Measurements from ENCODE around the gene UBQLN1. TPM values are rescaled to one million over a fixed set of nuclear protein-coding genes. Genes with fewer than 3 reads are reported as not detected.
"Not testable (repeated sequence)": the region's sequence is repeated elsewhere in the genome, so short reads cannot be mapped to it uniquely, and the experiment has no call there.

UBQLN1 gene
- total and polyA plus RNA-seq, 7 experiments from 2014 or later, result 71.8 to 139 (median 111) TPM

DNA sequence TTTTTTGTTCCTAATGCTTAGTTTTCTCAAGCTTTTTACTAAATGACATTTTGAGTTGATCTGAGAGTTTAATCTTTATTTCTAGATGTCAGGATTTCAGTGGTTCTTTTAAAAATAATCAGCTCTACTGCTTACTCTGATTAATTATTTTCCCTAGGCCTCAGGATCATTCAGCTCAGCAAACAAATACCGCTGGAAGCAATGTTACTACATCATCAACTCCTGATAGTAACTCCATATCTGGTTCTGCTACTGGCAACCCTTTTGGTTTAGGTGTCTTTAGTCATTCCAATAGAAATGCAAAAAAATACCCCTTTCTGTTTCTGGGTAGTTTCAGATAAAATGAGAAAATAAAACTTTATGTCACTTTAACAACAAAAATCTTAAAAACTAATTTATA lies 90.5 kb downstream of the UBQLN1 start:
- no peaks in the 10 kb centered on the region for H3K4me1 ChIP-seq (ENCODE audit: control insufficient read depth in 2 of 2, insufficient read depth in 2 of 2, low read length in 2 of 2)
- Mint-ChIP-seq H3K27me3 (peaks cover 0 to 21% (median 4%) of the 10 kb centered on the region in 5 donors), H3K27ac (no peak overlapping the region), H3K4me1 (peaks cover under 1 to 13% (median 10%) of the 10 kb centered on the region in 7 donors), H3K9me3 (peaks cover 0 to 2% (median 0%) of the 10 kb centered on the region in 11 donors), H3K36me3 (no peaks in the 10 kb centered on the region), H3K4me3 (no peak overlapping the region)
- intact Hi-C loops (cut with micrococcal nuclease), result no loop called here
- H3K9me3 ChIP-seq (ENCODE audit: control insufficient read depth in 2 of 3, low read length in 3 of 3), result no peaks in the 10 kb centered on the region
- no peak for DNase-seq
- H3K27me3 ChIP-seq (ENCODE audit: control insufficient read depth in 2 of 2, insufficient read depth in 2 of 2, low read length in 2 of 2), result no peaks in the 10 kb centered on the region
- H3K36me3 ChIP-seq (ENCODE audit: control insufficient read depth in 2 of 3, insufficient read depth in 3 of 3, low read length in 3 of 3), result no peaks in the 10 kb centered on the region
- no peak for ATAC-seq
- ChIA-PET CTCF (interaction anchor here (1.5 kb wide), 1 partner anchor 32 kb away, joined by 5 read pairs; no protein-coding TSS in a partner anchor), POLR2A (interaction anchor here (0.6 kb wide), 1 partner anchor 23 kb away, joined by 4 read pairs; no protein-coding TSS in a partner anchor)
- H3K4me3 ChIP-seq (ENCODE audit: low read length), result no peak overlapping the region
- no peak overlapping the region for H3K27ac ChIP-seq (ENCODE audit: low read depth, low read length)

GRCh38 chr9:83613298-83613697 lies 94.5 kb downstream of the UBQLN1 start:
- H3K4me3 Mint-ChIP-seq, H3K36me3 Mint-ChIP-seq, CTCF ChIA-PET: not testable (repeated sequence)

More at GRCh38 chr9:83613298-83613697, 94.5 kb downstream of the UBQLN1 start:
- H3K9me3 Mint-ChIP-seq; H3K36me3 ChIP-seq (ENCODE audit: control insufficient read depth in 2 of 3, insufficient read depth in 3 of 3, low read length in 3 of 3); H3K4me1 ChIP-seq (ENCODE audit: control insufficient read depth in 2 of 2, insufficient read depth in 2 of 2, low read length in 2 of 2); POLR2A ChIA-PET; H3K27ac Mint-ChIP-seq; intact Hi-C loops (cut with micrococcal nuclease); ATAC-seq; H3K27me3 ChIP-seq (ENCODE audit: control insufficient read depth in 2 of 2, insufficient read depth in 2 of 2, low read length in 2 of 2); H3K4me3 ChIP-seq (ENCODE audit: low read length); H3K27ac ChIP-seq (ENCODE audit: low read depth, low read length); DNase-seq; H3K9me3 ChIP-seq (ENCODE audit: control insufficient read depth in 2 of 3, low read length in 3 of 3); H3K4me1 Mint-ChIP-seq: not testable (repeated sequence)
- peaks cover 0 to 17% (median 9%) of the 10 kb centered on the region in 5 donors for H3K27me3 Mint-ChIP-seq

Other genes starting within 250 kb of the UBQLN1 start
- 1 to 10 TPM in 2 of 5 experiments, under 1 TPM in 3; 0.85 to 2.5 (median 0.92) TPM for gene FRMD3, start 169.6 kb downstream of the UBQLN1 start, total RNA-seq
- gene FRMD3, start 169.6 kb downstream of the UBQLN1 start, polyA plus RNA-seq, result 1 to 10 TPM in 1 of 2 donors, not detected in 1; 1.1 TPM
- gene IDNK, start 84.8 kb downstream of the UBQLN1 start, total RNA-seq, result 10 to 100 TPM in 3 of 5 experiments, 1 to 10 TPM in 2; 8.5 to 11.3 (median 10.9) TPM
- gene IDNK, start 84.8 kb downstream of the UBQLN1 start, polyA plus RNA-seq, result 10 to 100 TPM; 10.7 to 15.3 TPM
- 10 to 100 TPM in 2 of 5 experiments, 1 to 10 TPM in 3; 2.9 to 16.2 (median 8.7) TPM for gene GKAP1, start 109.8 kb upstream of the UBQLN1 start, total RNA-seq
- 1 to 10 TPM; 4.5 to 6.0 TPM for gene GKAP1, start 109.8 kb upstream of the UBQLN1 start, polyA plus RNA-seq
- gene KIF27, start 213.5 kb upstream of the UBQLN1 start, total RNA-seq, result 1 to 10 TPM; 3.5 to 6.7 (median 5.3) TPM
- 1 to 10 TPM; 1.3 to 2.0 TPM for gene KIF27, start 213.5 kb upstream of the UBQLN1 start, polyA plus RNA-seq

Data from naive thymus-derived CD4-positive, alpha-beta T cell (primary cell).